D721Med (cell line): ENCODE data around the gene HS3ST5.

Experiments
- DNase-seq: peaks from one replicate; pipeline ENCODE4 v3.0.0; 2011; ENCODE audit warnings: low spot score; ENCODE audit not compliant: insufficient read length
- FAIRE-seq: peaks from 2 replicates; lab custom pipeline; 2011; peaks lifted over from hg19 to GRCh38; lab: Jason Lieb, UNC
- CTCF ChIP-seq: IDR thresholded peaks from 2 replicates; pipeline ENCODE4 v1.5.1; 2012; ENCODE audit warnings: mild to moderate bottlenecking, control low read depth; ENCODE audit not compliant: insufficient read depth; ENCODE audit errors: missing control alignments

HS3ST5 gene

GRCh38 chr6:114355300-114355699 is 12.5 kb upstream of the HS3ST5 start:
- peak; percentile 56 for FAIRE-seq
- DNase-seq, result no peak
- TF ChIP-seq CTCF, result no peak

- FAIRE-seq, result no peak
These were observed 11.7 kb upstream of the HS3ST5 start for GRCh38 chr6:114354482-114354881.

DNA sequence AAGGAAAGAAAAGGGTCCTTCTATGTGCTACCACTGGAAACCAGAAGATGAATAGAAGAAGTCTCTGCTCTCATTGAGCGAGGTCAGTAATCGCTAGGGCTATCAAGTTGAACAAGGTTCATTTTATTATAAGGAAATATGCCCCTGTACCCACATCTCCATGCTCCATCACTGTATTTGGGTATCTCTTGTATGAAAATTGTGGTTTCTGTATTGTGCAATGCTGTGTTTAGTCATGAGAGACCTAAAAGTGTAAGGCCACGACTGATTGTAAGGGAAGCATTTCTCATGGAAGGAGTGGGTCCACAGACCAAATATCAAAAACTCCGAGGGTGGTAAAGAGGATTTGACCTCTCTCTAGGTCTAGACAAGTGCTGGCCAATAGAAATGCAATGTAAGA is 3.6 kb upstream of the HS3ST5 start:
- TF ChIP-seq CTCF, result no peak
- FAIRE-seq, result no peak

More at GRCh38 chr6:114354482-114354881, 11.7 kb upstream of the HS3ST5 start:
- DNase-seq, result no peak
- TF ChIP-seq CTCF, result no peak

DNA sequence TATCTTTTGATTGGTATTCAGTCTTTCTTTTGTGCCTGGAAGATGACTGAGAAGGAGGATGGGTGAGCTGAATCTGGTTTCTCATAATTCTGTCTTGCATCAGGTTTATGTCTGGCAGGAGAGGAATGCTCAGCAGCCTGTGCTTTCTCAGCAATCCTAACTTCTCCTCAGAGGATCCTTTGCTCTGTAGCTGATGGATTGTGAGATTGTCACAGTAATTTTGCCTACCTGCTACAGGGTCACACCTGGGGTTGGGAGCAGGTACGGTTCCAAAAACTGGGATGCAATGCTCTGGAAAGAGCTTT is 2.1 kb upstream of the HS3ST5 start:
- FAIRE-seq (no peak), DNase-seq (no peak)
- no peak for TF ChIP-seq CTCF

More for the DNA sequence above, 3.6 kb upstream of the HS3ST5 start:
- no peak for DNase-seq

GRCh38 chr6:114344246-114344970 is 1.6 kb upstream of the HS3ST5 start:
- FAIRE-seq, result no peak

DNA sequence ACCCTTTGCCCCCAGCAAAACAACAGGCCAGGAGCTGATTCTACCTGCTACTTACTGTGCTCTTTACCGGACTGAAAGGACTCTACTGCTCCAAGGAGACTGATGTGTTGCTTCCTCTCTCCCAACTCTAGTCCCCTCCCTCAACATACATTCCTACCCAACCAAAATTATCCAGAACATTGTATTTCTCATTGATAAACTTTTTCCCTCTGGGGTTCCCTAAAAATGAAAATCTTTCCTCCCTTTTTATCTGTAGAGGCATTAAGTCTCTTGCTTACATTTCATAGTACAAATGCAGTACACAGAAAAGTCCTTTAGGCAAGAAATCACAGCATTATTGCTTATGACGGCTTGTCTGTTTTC is 940 bp upstream of the HS3ST5 start:
- FAIRE-seq (no peak), DNase-seq (no peak)
- no peak for TF ChIP-seq CTCF

More at GRCh38 chr6:114344246-114344970, 1.6 kb upstream of the HS3ST5 start:
- TF ChIP-seq CTCF, result no peak
- no peak for DNase-seq

GRCh38 chr6:114342086-114342825 is 567 bp downstream of the HS3ST5 start:
- no peak for FAIRE-seq
- peak; percentile 8 for DNase-seq
- no peak for TF ChIP-seq CTCF
